Uterine smooth muscle cell (primary cell): ENCODE data around the gene CRISPLD2. TPM values are rescaled to one million over a fixed set of nuclear protein-coding genes. Genes with fewer than 3 reads are reported as not detected.

ENCODE experiments used
- total RNA-seq: library from RNA; depleted of rRNA; stranded (reverse); fragments of >200 nt; gene quantifications from 2 replicates; pipeline ENCODE4 v1.2.3, GENCODE V29; 2014

Gene CRISPLD2
- 4.5 and 5.4 TPM in 2 replicates for total RNA-seq

GRCh38 chr16:84819644-84820304 is at the start of gene CRISPLD2:
CRISPLD2 (plus strand) TSS chr16:84819985; CDS start chr16:84838496, 18,511 bp downstream.

Other genes with a start within 250 kb of the CRISPLD2 start
- 90.4 and 145 TPM in 2 replicates for gene COTL1, start 201.9 kb upstream of the CRISPLD2 start, total RNA-seq
- gene KLHL36, start 171.5 kb upstream of the CRISPLD2 start, total RNA-seq: 71.5 and 96.2 TPM in 2 replicates
- 46.4 and 59.5 TPM in 2 replicates for gene USP10, start 120.0 kb upstream of the CRISPLD2 start, total RNA-seq
- gene ZDHHC7, start 191.6 kb downstream of the CRISPLD2 start, total RNA-seq: 89.4 and 97.5 TPM in 2 replicates
- gene KIAA0513, start 207.8 kb downstream of the CRISPLD2 start, total RNA-seq: 18.5 and 31.0 TPM in 2 replicates